GM19193 (cell line): ENCODE measurements around the gene TVP23A.

Source experiments
- POLR2A ChIP-seq: IDR thresholded peaks from 4 replicates; pipeline ENCODE4 v1.6.1; 2011; ENCODE audit not compliant: insufficient read depth, insufficient read length; ENCODE audit errors: extremely low read depth

TVP23A gene

DNA sequence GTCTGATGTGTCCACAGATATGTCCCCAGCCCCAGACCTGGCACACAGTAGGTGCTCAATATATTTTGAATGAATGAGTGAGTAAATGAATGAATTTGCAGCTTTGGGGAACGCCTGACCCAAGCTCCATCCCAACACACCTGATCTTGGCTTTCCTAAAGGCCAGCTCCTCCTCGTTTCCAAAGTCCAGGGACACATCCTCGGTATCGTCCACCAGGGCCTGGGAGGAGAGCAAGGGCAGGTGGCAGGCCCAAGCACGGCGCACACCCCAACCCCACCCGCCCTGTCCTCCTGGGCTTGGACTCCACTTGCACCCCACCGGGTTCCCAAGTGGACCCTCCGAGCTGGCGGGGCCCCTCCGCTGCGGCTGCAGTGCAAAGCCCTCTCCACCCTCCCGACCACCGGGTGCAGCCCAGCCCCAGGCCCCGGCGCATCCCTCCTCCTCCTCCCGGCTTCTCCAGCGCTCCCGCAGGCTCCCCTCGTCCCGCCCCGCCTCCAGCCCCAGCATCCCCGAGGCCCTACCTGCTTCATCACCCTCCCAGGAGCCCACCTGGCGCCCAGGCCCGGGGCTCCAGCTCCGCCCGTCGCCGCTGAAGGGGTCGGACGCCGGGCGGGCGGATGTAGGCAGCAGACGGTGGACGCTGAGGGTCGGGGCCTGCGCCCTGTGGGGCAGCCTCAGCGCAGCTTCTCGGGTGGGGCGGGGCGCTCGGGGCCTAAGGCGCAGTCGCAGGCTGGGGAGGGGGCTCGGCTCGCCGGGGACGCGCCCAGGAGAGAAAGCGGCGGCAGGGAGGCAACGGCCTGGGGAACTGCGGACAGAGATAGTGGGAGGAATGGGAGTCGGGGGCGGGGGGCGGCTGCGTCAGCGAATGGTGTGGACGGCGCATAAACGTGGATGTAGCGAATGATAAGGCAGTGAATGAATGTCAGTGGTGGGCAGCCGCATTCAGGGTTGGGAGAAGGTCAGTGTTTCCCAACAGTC, at the start of gene TVP23A:
Gene TVP23A (minus strand): TSS at position 832 of the 979 bp plus-strand sequence. CDS start 301 bp downstream, at position 531.
- TF ChIP-seq POLR2A = no peak

DNA sequence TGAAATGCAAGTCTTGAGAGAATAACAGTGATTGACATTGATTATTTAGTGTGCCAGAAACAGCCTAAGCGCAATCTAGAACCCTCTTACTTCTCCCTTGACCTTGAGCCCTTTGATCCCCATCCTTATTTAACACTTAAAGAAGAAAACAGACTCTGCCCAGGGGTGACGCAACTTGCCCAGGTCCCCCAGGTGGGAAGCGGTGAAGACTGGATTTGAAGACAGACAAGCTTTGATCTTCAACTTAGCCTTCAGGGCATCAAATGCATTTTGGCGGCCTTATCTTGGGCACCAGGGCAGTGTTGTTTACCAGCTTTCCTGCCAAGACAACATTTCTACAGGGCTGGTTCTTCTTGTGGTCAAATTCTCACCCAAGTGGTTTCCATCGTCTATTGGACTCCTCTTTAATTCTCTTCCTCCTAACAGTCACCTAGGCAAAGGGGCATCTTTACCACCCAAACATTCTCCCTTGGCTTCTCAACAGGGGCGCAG, 49.6 kb upstream of the TVP23A start:
- no peak for TF ChIP-seq POLR2A

DNA sequence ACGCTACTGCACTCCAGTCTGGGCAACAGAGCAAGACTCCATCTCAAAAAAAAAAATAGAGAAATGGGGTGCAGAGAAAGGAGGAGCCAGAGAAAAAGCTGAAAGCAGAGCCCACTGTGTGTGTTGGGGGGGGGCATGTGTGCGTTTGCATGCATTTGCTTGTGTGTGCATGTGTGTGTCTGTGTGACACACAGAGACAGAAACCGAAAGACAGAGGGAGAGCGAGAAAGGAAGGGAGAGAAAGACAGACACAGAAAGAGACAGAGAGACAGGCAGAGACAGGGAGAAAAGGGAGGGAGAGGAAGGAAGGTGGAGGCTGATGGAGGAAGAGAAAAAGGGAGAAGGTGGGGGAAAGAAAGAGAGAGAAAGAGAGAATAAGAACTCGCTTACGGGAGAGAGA, 48.6 kb upstream of the TVP23A start:
- TF ChIP-seq POLR2A = no peak

DNA sequence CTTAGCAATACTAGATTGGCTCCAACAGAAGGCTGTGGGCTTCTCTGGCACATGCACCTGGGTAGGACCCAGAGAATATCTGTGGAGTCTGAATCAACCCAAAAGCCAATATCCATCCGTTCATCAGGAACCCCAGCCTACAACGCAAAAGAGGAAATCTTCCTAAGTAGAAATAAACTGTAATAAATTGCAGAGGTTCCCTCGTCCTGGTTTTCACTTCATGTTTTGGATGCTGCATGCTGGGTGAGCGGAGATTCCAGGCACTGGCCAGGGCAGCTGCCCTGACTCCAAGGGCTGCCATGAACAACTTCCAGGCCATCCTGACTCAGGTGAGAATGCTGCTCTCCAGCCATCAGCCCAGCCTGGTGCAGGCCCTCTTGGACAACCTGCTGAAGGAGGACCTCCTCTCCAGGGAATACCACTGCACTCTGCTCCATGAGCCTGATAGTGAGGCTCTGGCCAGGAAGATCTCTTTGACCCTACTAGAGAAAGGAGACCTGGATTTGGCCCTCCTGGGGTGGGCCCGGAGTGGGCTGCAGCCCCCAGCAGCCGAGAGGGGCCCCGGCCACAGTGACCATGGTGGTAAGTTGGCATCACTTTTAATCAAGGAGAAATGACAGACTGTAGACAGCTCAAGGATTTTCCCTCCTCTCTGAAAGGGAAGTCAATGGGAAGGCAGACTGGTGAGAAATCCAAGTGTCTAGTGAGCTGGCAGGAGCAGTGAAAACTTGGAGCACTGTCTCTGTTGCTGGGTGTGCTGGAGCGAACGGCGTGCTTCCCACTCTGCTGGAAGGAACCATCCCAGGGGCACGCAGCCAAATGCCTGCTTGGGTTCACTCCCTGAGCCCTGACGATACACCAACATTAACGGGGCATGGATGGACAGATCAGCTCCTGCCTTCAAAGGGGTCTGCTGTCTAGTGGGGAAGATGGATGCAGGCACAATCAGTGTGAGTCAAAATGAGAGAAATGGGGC, 47.7 kb upstream of the TVP23A start:
- no peak for TF ChIP-seq POLR2A

DNA sequence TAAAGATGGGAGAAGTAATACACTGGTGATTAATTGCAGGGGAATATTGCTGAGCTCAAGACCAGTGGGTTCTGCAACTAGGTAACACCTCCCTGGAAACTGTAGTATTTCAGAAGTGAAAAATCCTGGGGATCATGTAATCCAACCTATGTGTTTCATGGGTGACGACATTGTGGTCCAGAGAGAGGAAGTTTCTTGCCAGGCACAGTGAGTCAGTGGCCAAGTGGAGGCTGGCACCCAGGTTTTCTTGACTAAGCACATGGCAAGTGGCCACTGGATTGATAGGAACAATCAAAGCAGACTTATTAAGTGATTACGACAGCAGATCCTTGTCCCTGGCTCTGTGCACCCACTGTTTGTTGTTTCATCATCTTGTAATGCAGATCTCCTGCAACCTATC, 43.8 kb upstream of the TVP23A start:
- no peak for TF ChIP-seq POLR2A

DNA sequence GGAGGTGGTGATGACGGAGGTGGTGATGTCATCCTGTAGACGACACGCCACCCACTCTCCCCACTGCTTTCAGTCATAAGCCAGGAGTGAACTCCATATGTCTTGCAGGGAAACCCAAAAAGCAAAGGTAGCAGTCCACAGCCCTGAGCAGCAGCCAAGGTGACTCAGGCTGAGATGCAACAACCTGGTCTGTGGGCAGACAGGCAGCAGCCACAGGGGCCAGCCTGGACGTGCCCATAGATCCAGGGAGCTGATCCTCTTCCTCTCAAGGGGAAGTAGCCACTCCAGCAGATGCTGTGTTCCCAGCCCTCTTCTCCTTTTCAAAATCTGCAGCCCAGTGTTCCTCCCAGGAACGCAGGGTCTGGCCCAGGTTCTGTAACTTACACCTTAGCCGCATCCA, 41.1 kb upstream of the TVP23A start:
- no peak for TF ChIP-seq POLR2A

DNA sequence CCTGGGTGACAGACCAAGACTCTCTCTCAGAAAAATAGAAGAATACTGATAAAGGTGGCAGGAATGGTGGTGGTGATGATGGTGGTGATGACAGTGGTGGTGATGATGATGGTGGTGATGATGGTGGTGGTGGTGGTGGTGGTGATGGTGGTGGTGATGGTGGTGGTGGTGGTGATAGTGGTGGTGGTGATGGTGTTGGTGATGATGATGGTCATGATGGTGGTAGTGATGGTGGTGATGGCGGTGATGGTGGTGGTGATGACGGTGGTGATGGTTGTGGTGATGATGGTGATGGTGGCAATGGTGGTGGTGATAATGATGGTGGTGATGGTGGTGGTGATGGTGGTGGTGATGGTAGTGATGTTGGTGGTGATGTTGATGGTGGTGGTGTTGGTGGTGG, 40.4 kb upstream of the TVP23A start:
- no peak for TF ChIP-seq POLR2A

DNA sequence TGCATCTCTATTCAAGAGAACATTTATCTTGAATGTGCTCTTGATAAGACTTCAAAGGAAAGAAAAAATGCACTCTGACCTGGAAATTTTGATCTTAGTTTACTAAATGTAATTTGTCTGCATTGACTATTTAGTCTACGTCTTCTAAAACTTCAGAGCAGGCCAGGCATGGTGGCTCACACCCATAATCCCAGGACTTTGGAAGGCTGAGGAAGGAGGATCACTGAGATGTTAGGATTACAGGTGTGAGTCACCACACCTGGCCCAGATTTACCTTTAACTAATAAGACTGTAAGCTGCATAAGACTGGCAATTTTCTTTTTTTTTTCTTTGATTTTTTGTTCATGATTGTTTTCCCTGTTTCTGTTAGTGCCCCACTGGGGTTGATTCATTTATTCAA, 39.6 kb upstream of the TVP23A start:
- TF ChIP-seq POLR2A = no peak

DNA sequence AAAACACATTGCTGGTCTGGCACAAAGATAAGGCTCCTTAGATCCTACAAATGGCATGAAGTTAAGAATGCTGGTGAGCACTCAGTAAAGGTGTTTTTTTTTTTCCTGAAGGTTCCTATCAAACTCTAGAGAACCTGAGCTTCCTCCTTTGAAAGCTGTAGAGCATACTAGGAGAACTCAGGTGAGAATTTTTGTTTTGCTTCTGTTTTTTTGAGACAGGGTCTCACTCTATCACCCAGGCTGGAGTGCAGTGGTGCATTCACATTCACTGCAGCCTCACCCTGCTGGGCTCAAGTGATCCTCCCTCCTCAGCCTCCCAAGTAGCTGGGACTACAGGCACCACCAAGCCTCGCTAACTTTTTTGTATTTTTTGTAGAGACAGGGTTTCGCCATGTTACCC, 37.4 kb upstream of the TVP23A start:
- no peak for TF ChIP-seq POLR2A

DNA sequence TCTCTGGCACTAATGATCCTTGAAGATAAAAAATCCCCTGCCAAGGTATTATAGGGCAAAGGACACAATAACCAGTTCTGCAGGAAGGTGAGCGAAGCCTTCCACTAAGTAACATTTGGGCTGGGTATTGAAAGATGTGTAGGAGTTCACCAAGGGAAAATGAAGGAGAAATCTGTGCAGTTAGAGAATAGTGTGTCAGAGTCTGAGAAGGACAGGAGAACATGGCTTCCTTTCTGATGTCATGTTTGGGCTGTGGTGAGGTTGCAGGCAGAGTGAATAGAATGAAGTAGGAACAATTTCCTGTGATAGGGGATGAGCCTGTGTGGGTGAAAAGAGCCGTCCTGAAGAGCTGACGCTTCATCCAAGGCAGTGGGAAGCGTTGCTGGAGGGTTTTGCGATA, 34.4 kb upstream of the TVP23A start:
- no peak for TF ChIP-seq POLR2A

DNA sequence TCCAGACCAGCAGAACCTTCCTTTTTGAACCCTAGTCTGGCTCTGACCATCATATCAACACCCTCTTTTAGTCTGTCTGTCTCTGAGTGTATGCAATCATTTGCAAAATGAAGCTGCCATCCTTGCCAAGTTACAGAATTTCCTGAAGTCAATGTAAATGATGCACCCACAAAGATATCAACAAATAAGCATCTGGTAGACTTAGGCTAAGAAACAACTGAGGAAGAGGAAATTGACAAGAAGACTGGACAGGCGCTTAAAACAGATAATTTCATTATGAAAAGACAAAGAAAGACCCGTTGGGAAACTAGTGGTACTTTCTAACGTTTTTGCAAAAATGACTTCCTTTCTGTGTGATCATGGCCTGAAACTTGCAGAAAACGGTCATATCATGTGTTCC, 33.7 kb upstream of the TVP23A start:
- TF ChIP-seq POLR2A = no peak

DNA sequence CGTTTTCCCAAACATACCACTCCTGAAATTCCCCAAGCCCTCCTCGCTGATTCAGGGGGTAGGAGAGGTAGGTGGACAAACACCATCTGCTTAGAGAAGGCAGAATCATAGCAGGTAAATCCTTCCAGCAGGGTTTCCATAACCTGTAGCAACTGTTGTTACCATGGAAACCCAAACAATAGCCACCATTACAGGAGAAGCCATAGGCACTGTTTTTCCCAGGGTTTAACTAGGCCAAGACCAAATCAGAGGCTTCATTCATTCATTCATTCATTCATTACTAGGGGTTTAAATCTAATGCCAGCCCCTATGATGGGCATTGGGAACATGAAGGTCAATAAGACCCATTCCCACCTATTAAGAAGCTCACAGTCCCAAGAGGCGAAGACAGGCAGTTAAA, 32.9 kb upstream of the TVP23A start:
- TF ChIP-seq POLR2A = no peak

DNA sequence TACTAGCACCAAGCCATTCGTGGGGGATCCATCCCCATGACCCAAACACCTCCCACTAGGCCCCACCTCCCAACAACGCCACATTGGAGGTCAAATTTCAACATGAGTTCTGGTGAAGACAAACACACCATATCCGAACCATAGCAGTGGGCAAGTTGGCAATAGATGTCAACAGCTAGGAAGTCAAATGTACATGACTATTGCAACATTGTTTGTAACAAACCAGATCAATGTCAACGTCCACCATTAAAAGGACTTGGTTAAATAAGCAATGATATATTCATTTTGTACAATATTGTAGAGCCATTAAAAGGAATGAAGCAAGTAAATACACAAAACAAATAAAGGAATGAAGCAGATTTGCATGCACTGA, 31.9 kb upstream of the TVP23A start:
- no peak for TF ChIP-seq POLR2A

DNA sequence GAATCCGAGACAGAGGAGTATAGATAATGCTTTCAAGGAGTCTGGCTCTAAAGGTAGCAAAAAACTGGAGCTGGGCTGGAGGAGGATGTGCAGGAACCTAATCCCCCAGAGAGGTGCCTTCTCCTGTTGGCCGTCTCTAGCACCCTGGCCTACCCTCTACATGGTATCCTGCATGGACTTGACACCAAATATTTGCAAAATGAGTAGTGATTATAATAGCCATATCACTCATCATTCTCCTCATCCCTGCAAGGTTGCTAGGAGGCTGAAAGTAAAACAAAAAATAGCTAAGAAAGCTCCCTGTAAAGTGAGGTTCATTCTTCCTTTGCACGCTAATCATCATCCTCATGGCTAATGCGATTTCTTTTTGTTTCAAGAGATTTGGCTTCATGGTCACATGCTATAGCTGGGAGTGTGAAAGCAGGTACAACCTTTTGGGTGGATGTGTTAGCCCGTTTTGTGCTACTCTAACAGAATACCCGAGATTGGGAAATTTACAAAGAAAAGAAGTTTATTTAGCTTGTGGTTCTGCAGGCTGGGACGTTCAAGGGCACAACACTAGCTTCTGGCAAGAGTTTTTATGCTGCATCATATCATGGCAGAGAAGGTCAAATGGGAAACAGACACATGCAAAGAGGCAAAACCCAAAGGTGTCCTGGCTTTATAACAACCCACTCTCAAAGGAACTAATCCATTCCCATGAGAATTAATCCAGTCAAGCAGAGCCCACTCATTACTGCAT, 31.3 kb upstream of the TVP23A start:
- no peak for TF ChIP-seq POLR2A
